Ovary (tissue), 9 donors: ENCODE results near the gene COL1A2. TPM values are rescaled to one million over a fixed set of nuclear protein-coding genes. Genes with fewer than 3 reads are reported as not detected.

Experiments
- DNase-seq, 5 donors: peaks; one replicate each; pipeline ENCODE4 v3.0.0-alpha.2; 2019 to 2020
- H3K27ac ChIP-seq, 2 donors: fragments of 200-600 bp; one replicate each; pipeline versions ENCODE4 v1.5.1 to v1.8.0; 2019 to 2022
- H3K27me3 ChIP-seq: fragments of 200-600 bp; one replicate; pipeline ENCODE4 v1.8.0; 2022
- H3K36me3 ChIP-seq: fragments of 200-600 bp; sonication (generic); one replicate; pipeline ENCODE4 v1.5.1; 2019
- H3K4me1 ChIP-seq: one replicate; pipeline ENCODE4 v1.8.1; 2013; ENCODE audit warnings: mild to moderate bottlenecking, moderate library complexity; ENCODE audit not compliant: insufficient read depth
- H3K4me3 ChIP-seq: fragments of 200-600 bp; sonication (generic); one replicate; pipeline ENCODE4 v1.5.1; 2017
- H3K9me3 ChIP-seq, 2 donors: fragments of 200-600 bp in 1 of 2; sonication (generic) in 1 of 2; one replicate each; pipeline versions ENCODE4 v1.5.1 to v1.8.1; 2013 to 2019; ENCODE audit warnings: mild to moderate bottlenecking in 1 of 2, moderate library complexity in 1 of 2
- EP300 ChIP-seq: sonication (generic); formaldehyde crosslinking; IDR thresholded peaks from one replicate; pipeline ENCODE4 v1.6.1; 2017; ENCODE audit warnings: antibody characterized with exemption
- POLR2A ChIP-seq: fragments of 450-650 bp; IDR thresholded peaks from one replicate; pipeline ENCODE4 v1.6.1; 2017; ENCODE audit warnings: antibody characterized with exemption, mild to moderate bottlenecking, moderate library complexity
- WGBS, 3 donors: extraction: QIAGEN DNeasy Blood & Tissue Kit in 1 of 3; methylation state at CpG; one replicate each; pipeline versions ENCODE4 v1.1.5 to v1.1.7; 2013 to 2017; 5-methylcytosine and 5-hydroxymethylcytosine counted together
- intact Hi-C, 4 donors: fragments of 100-400 bp; cut with DNase I; formaldehyde crosslinking; loops; one replicate each; pipeline versions ENCODE4 v1.11.0 to v1.15.1; 2022 to 2023
- polyA plus RNA-seq, 2 donors: library from polyadenylated mRNA; stranded (reverse); fragments of 200-250 nt in 1 of 2; fragments of 350-450 nt in 1 of 2; fragmentation: Illumina TruSeq in 1 of 2; extraction: RNeasy Lipid Tissue Mini Kit (QIAGEN cat#74804) in 1 of 2; gene quantifications; one replicate each; pipeline ENCODE4 v1.2.3, GENCODE V29; 2013 to 2014
- total RNA-seq, 7 donors: library from RNA; depleted of rRNA in 2 of 7; stranded (reverse); fragments of >200 nt in 2 of 7; fragmentation: NEBNext Ultra II Directional in 3 of 7; extraction: Animal tissue kit (Norgen Biotek cat#: 25700) in 3 of 7; gene quantifications; one replicate each; pipeline versions ENCODE4 v1.1.0 to v1.2.4, GENCODE V29; 2016 to 2023
- TF ChIP-seq, protein P1 (sequence below), 3 donors: fragments of 450-650 bp in 2 of 3; fragments of 200-600 bp in 1 of 3; IDR thresholded peaks; one replicate each; pipeline versions ENCODE4 v1.5.1 to v1.8.0; 2016 to 2022; ENCODE audit warnings: antibody characterized with exemption in 3 of 3, mild to moderate bottlenecking in 1 of 3
- donor health status: DM: no; HTN: no; CAD: no; lungs with moderate emphysema.
- donor health status: DM: no; HTN: no; CAD: no.
- donor health status: Bipolar disorder and iron deficiency.
- donor health status: DM: yes; HTN: yes; CAD: no.
- donor health status: DM: no; HTN: no; CAD: no.
- donor health status: DM: yes; HTN: yes; CAD: no.

Gene COL1A2
- total and polyA plus RNA-seq, 9 donors: 133 to 2,370 (median 497) TPM

DNA sequence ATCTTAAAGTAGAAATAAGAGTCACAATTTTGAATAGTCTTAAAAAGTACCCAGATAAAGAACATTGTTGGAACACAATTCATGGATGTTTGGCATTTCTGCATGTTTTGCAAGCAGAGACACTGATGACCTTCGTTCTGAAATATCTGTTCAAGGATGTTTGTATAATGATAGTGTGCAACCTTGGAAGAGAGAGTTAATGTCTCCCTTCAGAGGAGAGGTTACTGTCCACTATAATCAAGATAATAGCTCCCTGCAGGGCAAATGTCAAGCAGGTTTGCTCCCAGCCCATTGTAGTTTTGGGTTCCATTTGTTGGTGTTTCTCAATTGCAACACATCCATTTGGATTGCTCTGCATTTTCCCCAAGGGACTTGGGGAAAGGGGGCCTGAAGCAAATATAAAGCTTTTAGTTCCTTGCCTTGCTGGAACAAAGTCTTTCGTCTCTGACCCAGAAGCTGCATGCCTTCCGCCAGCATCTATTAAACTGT lies 45.2 kb downstream of the COL1A2 start:
- no peak for DNase-seq
- TF ChIP-seq, protein P1, sequence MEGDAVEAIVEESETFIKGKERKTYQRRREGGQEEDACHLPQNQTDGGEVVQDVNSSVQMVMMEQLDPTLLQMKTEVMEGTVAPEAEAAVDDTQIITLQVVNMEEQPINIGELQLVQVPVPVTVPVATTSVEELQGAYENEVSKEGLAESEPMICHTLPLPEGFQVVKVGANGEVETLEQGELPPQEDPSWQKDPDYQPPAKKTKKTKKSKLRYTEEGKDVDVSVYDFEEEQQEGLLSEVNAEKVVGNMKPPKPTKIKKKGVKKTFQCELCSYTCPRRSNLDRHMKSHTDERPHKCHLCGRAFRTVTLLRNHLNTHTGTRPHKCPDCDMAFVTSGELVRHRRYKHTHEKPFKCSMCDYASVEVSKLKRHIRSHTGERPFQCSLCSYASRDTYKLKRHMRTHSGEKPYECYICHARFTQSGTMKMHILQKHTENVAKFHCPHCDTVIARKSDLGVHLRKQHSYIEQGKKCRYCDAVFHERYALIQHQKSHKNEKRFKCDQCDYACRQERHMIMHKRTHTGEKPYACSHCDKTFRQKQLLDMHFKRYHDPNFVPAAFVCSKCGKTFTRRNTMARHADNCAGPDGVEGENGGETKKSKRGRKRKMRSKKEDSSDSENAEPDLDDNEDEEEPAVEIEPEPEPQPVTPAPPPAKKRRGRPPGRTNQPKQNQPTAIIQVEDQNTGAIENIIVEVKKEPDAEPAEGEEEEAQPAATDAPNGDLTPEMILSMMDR (IDR thresholded peaks at IDR 0.05): no peak
- no peak for TF ChIP-seq POLR2A
- no peak for TF ChIP-seq EP300
- H3K4me1 ChIP-seq: no peaks in the 10 kb centered on the region
- H3K27ac ChIP-seq: no peak overlapping the region
- intact Hi-C loops: loop anchor here in 3 of 4 donors (5.0 to 10.0 kb wide), 3 partner anchors 145 to 155 kb away; no protein-coding TSS in a partner anchor
- no peaks in the 10 kb centered on the region for H3K9me3 ChIP-seq
- no peaks in the 10 kb centered on the region for H3K36me3 ChIP-seq
- H3K27me3 ChIP-seq: no peaks in the 10 kb centered on the region
- WGBS, 3 donors: 60 to 65% (median 62%) methylated on average over 3 of the region's 3 CpGs
- no peak overlapping the region for H3K4me3 ChIP-seq

DNA sequence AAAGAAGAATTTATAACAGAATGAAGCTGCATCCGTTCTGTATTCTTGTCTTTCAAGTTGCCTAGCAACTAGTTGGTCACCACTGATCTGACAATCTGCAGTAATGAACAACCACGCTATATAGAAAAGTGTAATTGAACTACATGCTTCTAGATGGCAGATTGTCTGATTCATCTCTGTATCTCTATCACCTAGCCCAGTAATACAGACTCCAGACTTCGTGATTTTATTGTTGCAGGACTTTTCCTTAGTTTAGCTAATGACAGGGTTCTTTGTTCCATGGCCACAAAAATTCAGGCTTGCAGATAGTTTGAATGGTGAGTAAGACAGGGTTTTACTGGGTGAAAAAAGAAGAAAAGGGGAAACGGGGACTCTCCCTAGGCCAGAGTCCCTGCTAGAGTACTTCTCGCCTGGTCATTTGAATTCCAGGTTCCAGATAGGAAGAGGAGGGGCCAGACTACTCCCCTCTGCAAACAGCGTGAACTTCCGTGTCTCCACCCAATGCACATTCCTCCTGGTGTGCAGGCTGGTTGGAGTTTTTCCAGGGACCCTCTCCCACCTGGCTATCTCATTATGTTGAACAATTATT lies 45.9 kb downstream of the COL1A2 start:
- Histone ChIP-seq H3K27me3 (no peaks in the 10 kb centered on the region), H3K4me1 (no peaks in the 10 kb centered on the region), H3K4me3 (no peak overlapping the region), H3K36me3 (no peaks in the 10 kb centered on the region), H3K27ac (no peak overlapping the region), H3K9me3 (no peaks in the 10 kb centered on the region)
- 84 to 85% (median 85%) methylated on average over 7 of the region's 7 CpGs for WGBS, 3 donors
- DNase-seq: no peak
- TF ChIP-seq EP300 (no peak), POLR2A (no peak)
- TF ChIP-seq, protein P1 (IDR thresholded peaks at IDR 0.05): no peak
- intact Hi-C loops: no loop called here

DNA sequence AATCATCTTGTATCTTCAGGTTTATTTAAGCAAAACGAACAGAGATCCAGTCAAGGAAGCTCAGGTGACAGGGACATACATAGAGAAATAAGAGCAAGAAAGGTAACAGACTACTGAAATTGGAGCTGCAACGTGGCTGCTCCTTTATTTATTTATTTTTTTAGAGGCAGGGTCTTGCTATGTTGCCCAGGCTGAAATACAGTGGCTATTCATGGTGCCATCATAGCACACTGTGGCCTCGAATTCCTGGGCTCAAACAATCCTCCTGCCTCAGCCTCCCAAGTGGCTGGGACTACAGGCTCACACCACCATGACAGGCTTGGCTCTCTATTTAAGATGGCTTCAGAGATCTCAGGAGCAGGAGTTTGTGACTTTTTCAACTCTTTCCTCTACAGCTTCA lies 46.4 kb downstream of the COL1A2 start:
- Histone ChIP-seq H3K27me3 (no peaks in the 10 kb centered on the region), H3K9me3 (no peaks in the 10 kb centered on the region), H3K4me1 (no peaks in the 10 kb centered on the region), H3K4me3 (no peak overlapping the region), H3K36me3 (no peaks in the 10 kb centered on the region), H3K27ac (no peak overlapping the region)
- intact Hi-C loops: no loop called here
- TF ChIP-seq EP300 (no peak), POLR2A (no peak)
- TF ChIP-seq, protein P1 (IDR thresholded peaks at IDR 0.05): no peak
- 89 to 92% (median 91%) methylated on average over 3 of the region's 3 CpGs for WGBS, 3 donors
- no peak for DNase-seq

DNA sequence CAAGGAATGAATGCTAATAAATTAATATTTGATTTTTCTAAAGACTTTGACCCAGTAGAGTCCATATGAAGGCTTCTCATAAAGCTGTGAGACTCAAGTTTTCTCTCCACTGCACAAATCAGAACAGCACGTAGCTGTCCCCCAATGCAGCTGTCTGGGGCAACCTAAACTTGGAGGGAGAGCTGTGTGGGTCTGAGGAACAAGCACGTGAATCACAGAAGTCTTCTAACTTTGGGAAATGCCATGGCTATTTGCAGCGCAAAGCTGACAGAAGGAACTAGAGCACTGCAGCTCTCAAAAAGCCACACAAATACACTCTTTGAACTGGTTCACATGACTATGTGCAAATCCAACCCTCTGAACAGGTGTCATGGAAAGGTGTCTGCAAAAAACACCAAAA lies 47.9 kb downstream of the COL1A2 start:
- WGBS, 3 donors: 83 to 95% (median 91%) methylated on average over 3 of the region's 3 CpGs
- TF ChIP-seq EP300 (no peak), POLR2A (no peak)
- TF ChIP-seq, protein P1 (IDR thresholded peaks at IDR 0.05): no peak
- Histone ChIP-seq H3K4me1 (no peaks in the 10 kb centered on the region), H3K4me3 (no peak overlapping the region), H3K36me3 (no peaks in the 10 kb centered on the region), H3K9me3 (no peaks in the 10 kb centered on the region), H3K27ac (no peak overlapping the region), H3K27me3 (no peaks in the 10 kb centered on the region)
- intact Hi-C loops: no loop called here
- DNase-seq: no peak
